Measurements from ENCODE around the gene ZC3H7B.
"Not testable (repeated sequence)": the region's sequence is repeated elsewhere in the genome, so short reads cannot be mapped to it uniquely, and the experiment has no call there.

DNA sequence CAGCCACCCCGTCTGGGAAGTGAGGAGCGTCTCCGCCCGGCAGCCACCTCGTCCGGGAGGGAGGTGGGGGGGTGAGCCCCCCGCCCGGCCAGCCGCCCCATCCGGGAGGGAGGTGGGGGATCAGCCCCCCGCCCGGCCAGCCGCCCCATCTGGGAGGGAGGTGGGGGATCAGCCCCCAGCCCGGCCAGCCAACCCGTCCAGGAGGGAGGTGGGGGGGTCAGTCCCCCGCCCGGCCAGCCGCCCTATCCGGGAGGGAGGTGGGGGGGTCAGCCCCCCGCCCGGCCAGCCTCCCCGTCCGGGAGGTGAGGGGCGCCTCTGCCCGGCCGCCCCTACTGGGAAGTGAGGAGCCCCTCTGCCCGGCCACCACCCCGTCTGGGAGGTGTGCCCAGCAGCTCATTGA lies 6.5 kb upstream of the ZC3H7B start:
- TF ChIP-seq, protein P1, sequence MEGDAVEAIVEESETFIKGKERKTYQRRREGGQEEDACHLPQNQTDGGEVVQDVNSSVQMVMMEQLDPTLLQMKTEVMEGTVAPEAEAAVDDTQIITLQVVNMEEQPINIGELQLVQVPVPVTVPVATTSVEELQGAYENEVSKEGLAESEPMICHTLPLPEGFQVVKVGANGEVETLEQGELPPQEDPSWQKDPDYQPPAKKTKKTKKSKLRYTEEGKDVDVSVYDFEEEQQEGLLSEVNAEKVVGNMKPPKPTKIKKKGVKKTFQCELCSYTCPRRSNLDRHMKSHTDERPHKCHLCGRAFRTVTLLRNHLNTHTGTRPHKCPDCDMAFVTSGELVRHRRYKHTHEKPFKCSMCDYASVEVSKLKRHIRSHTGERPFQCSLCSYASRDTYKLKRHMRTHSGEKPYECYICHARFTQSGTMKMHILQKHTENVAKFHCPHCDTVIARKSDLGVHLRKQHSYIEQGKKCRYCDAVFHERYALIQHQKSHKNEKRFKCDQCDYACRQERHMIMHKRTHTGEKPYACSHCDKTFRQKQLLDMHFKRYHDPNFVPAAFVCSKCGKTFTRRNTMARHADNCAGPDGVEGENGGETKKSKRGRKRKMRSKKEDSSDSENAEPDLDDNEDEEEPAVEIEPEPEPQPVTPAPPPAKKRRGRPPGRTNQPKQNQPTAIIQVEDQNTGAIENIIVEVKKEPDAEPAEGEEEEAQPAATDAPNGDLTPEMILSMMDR (conservative IDR thresholded peaks at IDR 0.05; ENCODE audit: low read depth, low read length): not testable (repeated sequence)
- TF ChIP-seq EZH2 (IDR thresholded peaks at IDR 0.05; ENCODE audit: low read length, unreplicated experiment); EZH2phosphoT487 (IDR thresholded peaks at IDR 0.05; ENCODE audit: borderline replicate concordance, low read length): not testable (repeated sequence)
